ENCODE data around the gene RXRA. TPM values are rescaled to one million over a fixed set of nuclear protein-coding genes. Genes with fewer than 3 reads are reported as not detected.

RXRA gene
- total and polyA plus RNA-seq, 2 donors (not counting 3 experiments of a cell fraction or from before 2014, with no cell fraction given): 15.4 to 37.4 TPM

DNA sequence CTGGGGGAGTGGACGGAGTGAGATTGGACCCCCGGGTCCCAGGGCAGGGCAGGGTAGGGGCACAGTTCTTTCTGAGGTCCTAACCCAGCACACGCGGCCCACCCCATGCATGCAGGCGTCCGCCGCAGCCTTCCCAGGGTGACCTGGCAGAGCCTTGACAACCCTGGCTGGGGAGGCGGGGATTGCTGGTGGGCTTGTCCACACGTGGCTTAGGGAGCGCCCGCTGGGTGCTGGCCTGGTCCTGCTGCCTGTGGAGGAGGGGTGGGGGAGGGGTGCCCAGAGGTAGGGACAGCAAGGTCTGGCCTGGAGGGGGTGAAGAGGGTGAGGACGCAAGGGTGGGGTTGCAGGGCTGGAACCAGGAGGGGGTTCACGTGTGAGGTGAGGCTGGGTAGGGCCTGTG lies 6.0 kb downstream of the RXRA start:
- no peaks in the 10 kb centered on the region for H3K9me3 ChIP-seq (replicated peaks; ENCODE audit: control insufficient read depth, insufficient read depth, low read length)
- intact Hi-C loops (cut with micrococcal nuclease): no loop called here
- ChIA-PET POLR2A (no interaction called here), CTCF (no interaction called here)
- H3K36me3 ChIP-seq (ENCODE audit: control insufficient read depth in 2 of 2, extremely low read depth in 1 of 2, insufficient read depth in 2 of 2, low read length in 2 of 2): no peaks in the 10 kb centered on the region
- H3K4me2 ChIP-seq (ENCODE audit: insufficient read depth, low read length): no peak overlapping the region
- H3K9me1 ChIP-seq (replicated peaks; ENCODE audit: control insufficient read depth, extremely low read depth, insufficient read depth, low read length): no peaks in the 10 kb centered on the region
- no TSS peak for BruUV-seq (replicated peaks)
- dilution Hi-C loops (cut with MboI; ENCODE audit: extremely low pct_ligation_motif_present, low sequenced_read_pairs): no loop called here
- H3K27me3 ChIP-seq (ENCODE audit: control insufficient read depth in 2 of 2, insufficient read depth in 2 of 2, low read length in 2 of 2): no peaks in the 10 kb centered on the region
- no peak overlapping the region for H3K4me3 ChIP-seq (replicated peaks in 1 of 3; ENCODE audit: insufficient read depth in 1 of 3, low read depth in 1 of 3, low read length in 3 of 3)
- H3K9ac ChIP-seq (replicated peaks; ENCODE audit: extremely low read depth, insufficient read depth, low read length): no peak overlapping the region
- DNase-seq (ENCODE audit: low read depth, low spot score) (no peak), FAIRE-seq (no peak)
- no peak for TF ChIP-seq MYC (IDR thresholded peaks at IDR 0.05; ENCODE audit: low read depth, low read length)
- TF ChIP-seq MAX (IDR thresholded peaks at IDR 0.05; ENCODE audit: insufficient read depth, insufficient read length): no peak
- TF ChIP-seq FOS (IDR thresholded peaks at IDR 0.05; ENCODE audit: borderline replicate concordance, insufficient read depth, low read length): no peak
- TF ChIP-seq EZH2 (IDR thresholded peaks at IDR 0.05; ENCODE audit: borderline replicate concordance, low read depth, low read length, severe bottlenecking): no peak
- TF ChIP-seq JUN (IDR thresholded peaks at IDR 0.05; ENCODE audit: borderline replicate concordance, insufficient read depth, insufficient read length, low read depth): no peak
- TF ChIP-seq GATA2 (IDR thresholded peaks at IDR 0.05; ENCODE audit: insufficient read depth, insufficient read length, low read depth, low read length): no peak
- no peak for TF ChIP-seq POLR2AphosphoS5 (IDR thresholded peaks at IDR 0.05; ENCODE audit: insufficient read depth, low read depth, low read length)
- no peak for TF ChIP-seq POLR2A (IDR thresholded peaks at IDR 0.05; ENCODE audit: low read depth, low read length)
- no peak for TF ChIP-seq CTCF (IDR thresholded peaks at IDR 0.05; ENCODE audit: extremely low read depth in 1 of 2, insufficient read depth in 1 of 2, low read depth in 1 of 2, low read length in 2 of 2)
- H3K79me2 ChIP-seq (ENCODE audit: control insufficient read depth, insufficient read depth, low read length): peaks cover 74% of the 10 kb centered on the region
- H2AFZ ChIP-seq (ENCODE audit: low read depth, low read length): no peak overlapping the region
- H3K4me1 ChIP-seq (ENCODE audit: control insufficient read depth, extremely low read depth, insufficient read depth, low read length): peaks cover 20% of the 10 kb centered on the region
- no peak overlapping the region for H3K27ac ChIP-seq (ENCODE audit: insufficient read depth, low read depth, low read length)
- H4K20me1 ChIP-seq (replicated peaks; ENCODE audit: control insufficient read depth, extremely low read depth, insufficient read depth, low read length): no peaks in the 10 kb centered on the region

Data from endothelial cell of umbilical vein (primary cell).